HepG2 (cell line): ENCODE results near the gene CABLES2. TPM values are rescaled to one million over a fixed set of nuclear protein-coding genes. Genes with fewer than 3 reads are reported as not detected.

ENCODE experiments used
- CBX1 ChIP-seq: IDR thresholded peaks from one replicate; pipeline ENCODE4 v1.6.1; 2016; ENCODE audit warnings: antibody characterized with exemption, low read depth
- CENPX ChIP-seq: sonication (generic); formaldehyde crosslinking; IDR thresholded peaks from 2 replicates; pipeline ENCODE4 v1.9.0; 2021; ENCODE audit warnings: mild to moderate bottlenecking, missing genetic modification reagents, moderate library complexity
- FOXO1 ChIP-seq: sonication (generic); formaldehyde crosslinking; IDR thresholded peaks from 2 replicates; pipeline ENCODE4 v1.4.0; 2020; ENCODE audit warnings: missing genetic modification reagents
- HNRNPH1 ChIP-seq: fragments of 200-400 bp; formaldehyde crosslinking; optimal IDR thresholded peaks from 2 replicates; pipeline ENCODE3; 2017; ENCODE audit warnings: mild to moderate bottlenecking, low read depth, low read length
- HOXA3 ChIP-seq: sonication (generic); formaldehyde crosslinking; IDR thresholded peaks from 2 replicates; pipeline ENCODE4 v1.5.0; 2020; ENCODE audit warnings: missing genetic modification reagents
- MAFG ChIP-seq: sonication (generic); formaldehyde crosslinking; IDR thresholded peaks from 2 replicates; pipeline ENCODE4 v1.5.1; 2020; ENCODE audit warnings: mild to moderate bottlenecking, missing genetic modification reagents
- NCOA2 ChIP-seq: sonication (generic); formaldehyde crosslinking; IDR thresholded peaks from 2 replicates; pipeline ENCODE4 v1.8.0; 2022; ENCODE audit warnings: inconsistent platforms
- NFIB ChIP-seq: sonication (generic); formaldehyde crosslinking; IDR thresholded peaks from 2 replicates; pipeline ENCODE4 v1.9.0; 2021; ENCODE audit warnings: missing genetic modification reagents, mild to moderate bottlenecking, borderline replicate concordance
- PHB2 ChIP-seq: fragments of 450-650 bp; IDR thresholded peaks from 2 replicates; pipeline ENCODE4 v1.6.1; 2018; ENCODE audit not compliant: partially characterized antibody
- RAD51 ChIP-seq: fragments of 450-650 bp; IDR thresholded peaks from 2 replicates; pipeline ENCODE4 v1.6.1; 2016; ENCODE audit warnings: borderline replicate concordance
- RARA ChIP-seq: IDR thresholded peaks from 2 replicates; pipeline ENCODE4 v1.6.1; 2016; ENCODE audit warnings: missing genetic modification reagents, missing compliant biosample characterization
- SIX4 ChIP-seq: sonication (generic); formaldehyde crosslinking; IDR thresholded peaks from 2 replicates; pipeline ENCODE4 v1.4.0; 2020; ENCODE audit warnings: missing genetic modification reagents
- SP4 ChIP-seq: sonication (generic); formaldehyde crosslinking; IDR thresholded peaks from 2 replicates; pipeline ENCODE4 v1.8.1; 2023; ENCODE audit warnings: mild to moderate bottlenecking, missing genetic modification reagents
- ZFP36 ChIP-seq: fragments of 150-350 bp; IDR thresholded peaks from 2 replicates; pipeline ENCODE4 v1.6.1; 2018; ENCODE audit warnings: borderline replicate concordance, low read length, low read depth; ENCODE audit not compliant: partially characterized antibody
- ZFP82 ChIP-seq: sonication (generic); formaldehyde crosslinking; IDR thresholded peaks from 2 replicates; pipeline ENCODE4 v1.5.1; 2020; ENCODE audit warnings: mild to moderate bottlenecking, missing genetic modification reagents, borderline replicate concordance
- ZNF232 ChIP-seq: sonication (generic); formaldehyde crosslinking; IDR thresholded peaks from 2 replicates; pipeline ENCODE4 v1.4.0; 2020; ENCODE audit warnings: missing genetic modification reagents, borderline replicate concordance
- polyA plus RNA-seq, 8 experiments: library from polyadenylated mRNA; depleted of rRNA in 3 of 8; stranded (reverse) in 7 of 8; unstranded in 1 of 8; fragments of >200 nt; fragmentation: Illumina TruSeq in 4 of 8; extraction: Trizol in 4 of 8; gene quantifications; 2 replicates each; pipeline versions ENCODE4 v1.2.1 to v1.2.3, GENCODE V29; 2011 to 2016; ENCODE audit warnings: low read depth in 4 of 8, missing spikeins in 1 of 8, mixed read lengths in 1 of 8; ENCODE audit not compliant: insufficient read depth in 1 of 8
- total RNA-seq, 5 experiments: library from RNA; depleted of rRNA; stranded (reverse); fragments of >200 nt; fragmentation: Illumina TruSeq; extraction: Trizol; gene quantifications; 2 replicates each; pipeline ENCODE4 v1.2.3, GENCODE V29; 2016; ENCODE audit warnings: low read depth in 1 of 5
- TF ChIP-seq, protein P1 (sequence below): sonication (generic); formaldehyde crosslinking; IDR thresholded peaks from 2 replicates; pipeline ENCODE4 v1.4.0; 2020; ENCODE audit warnings: missing genetic modification reagents
- TF ChIP-seq, protein P2 (sequence below): IDR thresholded peaks from 2 replicates; pipeline ENCODE4 v1.6.1; 2016; ENCODE audit warnings: low read depth
- TF ChIP-seq, protein P3 (sequence below): sonication (generic); formaldehyde crosslinking; IDR thresholded peaks from 2 replicates; pipeline ENCODE4 v1.4.0; 2020; ENCODE audit warnings: mild to moderate bottlenecking, missing genetic modification reagents
- TF ChIP-seq, protein P4 (sequence below): sonication (generic); formaldehyde crosslinking; IDR thresholded peaks from 2 replicates; pipeline ENCODE4 v1.5.1; 2020; ENCODE audit warnings: mild to moderate bottlenecking, missing genetic modification reagents
- TF ChIP-seq, protein P5 (sequence below): sonication (generic); formaldehyde crosslinking; IDR thresholded peaks from 2 replicates; pipeline ENCODE4 v1.9.0; 2022; ENCODE audit warnings: low read depth, missing genetic modification reagents

The CABLES2 gene
- total and polyA plus RNA-seq, 2 of the 13 experiments (the other 11 are each of a cell fraction or from before 2014, with no cell fraction given): 5.2 to 9.7 TPM

DNA sequence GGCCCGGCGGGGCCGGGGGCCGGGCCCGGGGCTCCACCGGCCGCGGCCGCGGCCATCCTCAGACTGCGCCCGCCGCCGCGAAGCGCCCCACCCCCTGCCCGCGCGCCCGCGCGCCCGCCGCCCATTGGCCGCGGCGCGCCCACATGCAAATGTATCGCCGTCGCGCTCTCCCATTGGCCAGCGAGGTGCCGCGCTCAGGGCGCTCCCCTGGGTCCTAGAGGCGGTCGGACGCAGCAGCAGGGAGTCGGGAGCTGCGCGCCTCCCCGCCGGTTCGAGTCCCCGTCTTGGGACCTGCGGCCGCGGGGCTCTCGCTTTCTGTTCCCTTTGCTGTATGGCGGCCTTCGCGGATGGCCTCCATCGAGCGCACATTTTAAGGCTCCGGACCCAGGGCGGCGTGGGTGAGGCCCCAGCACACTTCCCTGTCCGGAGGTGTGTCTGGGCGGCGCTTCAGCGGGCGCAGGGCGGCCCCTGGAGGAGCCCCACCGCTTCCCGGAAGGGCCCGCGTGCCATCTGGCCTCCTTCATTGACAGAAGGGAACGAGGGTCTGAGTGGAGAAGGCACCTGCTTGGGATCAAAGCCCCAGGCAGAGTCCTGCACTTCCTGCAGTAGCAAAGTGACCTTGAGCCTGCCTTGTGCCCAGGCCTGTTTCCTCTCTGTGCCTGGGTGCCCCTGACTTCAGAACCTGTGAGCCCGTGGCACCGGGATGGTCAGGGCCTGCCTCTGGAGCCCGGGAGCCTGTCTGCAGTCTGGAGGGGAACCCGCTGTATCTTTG lies at the start of gene CABLES2 (continued):
- TF ChIP-seq MAFG (CRISPR knock-in tag) (peak; percentile 61; the same call in 1 of the 2 replicates), FOXO1 (peak; percentile 44), ZFP36 (no peak), CENPX (no peak), SP4 (CRISPR knock-in tag) (peak; percentile 84), ZNF232 (CRISPR knock-in tag) (peak; percentile 92), HOXA3 (CRISPR knock-in tag) (peak; percentile 88), SIX4 (CRISPR knock-in tag) (peak; percentile 60; the same call in 1 of the 2 replicates), RARA (CRISPR knock-in tag) (peak; percentile 45), HNRNPH1 (no peak), ZFP82 (CRISPR knock-in tag) (0 out of 2 replicates have a peak, but pooled peaks have one; percentile 53), RAD51 (no peak), NFIB (no peak), NCOA2 (peak; percentile 58; the same call in 1 of the 2 replicates), PHB2 (no peak), CBX1 (peak; percentile 33)
- TF ChIP-seq, protein P1, sequence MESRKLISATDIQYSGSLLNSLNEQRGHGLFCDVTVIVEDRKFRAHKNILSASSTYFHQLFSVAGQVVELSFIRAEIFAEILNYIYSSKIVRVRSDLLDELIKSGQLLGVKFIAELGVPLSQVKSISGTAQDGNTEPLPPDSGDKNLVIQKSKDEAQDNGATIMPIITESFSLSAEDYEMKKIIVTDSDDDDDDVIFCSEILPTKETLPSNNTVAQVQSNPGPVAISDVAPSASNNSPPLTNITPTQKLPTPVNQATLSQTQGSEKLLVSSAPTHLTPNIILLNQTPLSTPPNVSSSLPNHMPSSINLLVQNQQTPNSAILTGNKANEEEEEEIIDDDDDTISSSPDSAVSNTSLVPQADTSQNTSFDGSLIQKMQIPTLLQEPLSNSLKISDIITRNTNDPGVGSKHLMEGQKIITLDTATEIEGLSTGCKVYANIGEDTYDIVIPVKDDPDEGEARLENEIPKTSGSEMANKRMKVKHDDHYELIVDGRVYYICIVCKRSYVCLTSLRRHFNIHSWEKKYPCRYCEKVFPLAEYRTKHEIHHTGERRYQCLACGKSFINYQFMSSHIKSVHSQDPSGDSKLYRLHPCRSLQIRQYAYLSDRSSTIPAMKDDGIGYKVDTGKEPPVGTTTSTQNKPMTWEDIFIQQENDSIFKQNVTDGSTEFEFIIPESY (CRISPR knock-in tag): peak; percentile 45; the same call in 1 of the 2 replicates
- TF ChIP-seq, protein P2, sequence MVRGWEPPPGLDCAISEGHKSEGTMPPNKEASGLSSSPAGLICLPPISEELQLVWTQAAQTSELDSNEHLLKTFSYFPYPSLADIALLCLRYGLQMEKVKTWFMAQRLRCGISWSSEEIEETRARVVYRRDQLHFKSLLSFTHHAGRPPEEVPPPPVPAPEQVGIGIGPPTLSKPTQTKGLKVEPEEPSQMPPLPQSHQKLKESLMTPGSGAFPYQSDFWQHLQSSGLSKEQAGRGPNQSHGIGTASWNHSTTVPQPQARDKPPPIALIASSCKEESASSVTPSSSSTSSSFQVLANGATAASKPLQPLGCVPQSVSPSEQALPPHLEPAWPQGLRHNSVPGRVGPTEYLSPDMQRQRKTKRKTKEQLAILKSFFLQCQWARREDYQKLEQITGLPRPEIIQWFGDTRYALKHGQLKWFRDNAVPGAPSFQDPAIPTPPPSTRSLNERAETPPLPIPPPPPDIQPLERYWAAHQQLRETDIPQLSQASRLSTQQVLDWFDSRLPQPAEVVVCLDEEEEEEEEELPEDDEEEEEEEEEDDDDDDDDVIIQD: 0 out of 2 replicates have a peak, but pooled peaks have one; percentile 36
- TF ChIP-seq, protein P3, sequence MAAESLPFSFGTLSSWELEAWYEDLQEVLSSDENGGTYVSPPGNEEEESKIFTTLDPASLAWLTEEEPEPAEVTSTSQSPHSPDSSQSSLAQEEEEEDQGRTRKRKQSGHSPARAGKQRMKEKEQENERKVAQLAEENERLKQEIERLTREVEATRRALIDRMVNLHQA (CRISPR knock-in tag): no peak
- TF ChIP-seq, protein P4, sequence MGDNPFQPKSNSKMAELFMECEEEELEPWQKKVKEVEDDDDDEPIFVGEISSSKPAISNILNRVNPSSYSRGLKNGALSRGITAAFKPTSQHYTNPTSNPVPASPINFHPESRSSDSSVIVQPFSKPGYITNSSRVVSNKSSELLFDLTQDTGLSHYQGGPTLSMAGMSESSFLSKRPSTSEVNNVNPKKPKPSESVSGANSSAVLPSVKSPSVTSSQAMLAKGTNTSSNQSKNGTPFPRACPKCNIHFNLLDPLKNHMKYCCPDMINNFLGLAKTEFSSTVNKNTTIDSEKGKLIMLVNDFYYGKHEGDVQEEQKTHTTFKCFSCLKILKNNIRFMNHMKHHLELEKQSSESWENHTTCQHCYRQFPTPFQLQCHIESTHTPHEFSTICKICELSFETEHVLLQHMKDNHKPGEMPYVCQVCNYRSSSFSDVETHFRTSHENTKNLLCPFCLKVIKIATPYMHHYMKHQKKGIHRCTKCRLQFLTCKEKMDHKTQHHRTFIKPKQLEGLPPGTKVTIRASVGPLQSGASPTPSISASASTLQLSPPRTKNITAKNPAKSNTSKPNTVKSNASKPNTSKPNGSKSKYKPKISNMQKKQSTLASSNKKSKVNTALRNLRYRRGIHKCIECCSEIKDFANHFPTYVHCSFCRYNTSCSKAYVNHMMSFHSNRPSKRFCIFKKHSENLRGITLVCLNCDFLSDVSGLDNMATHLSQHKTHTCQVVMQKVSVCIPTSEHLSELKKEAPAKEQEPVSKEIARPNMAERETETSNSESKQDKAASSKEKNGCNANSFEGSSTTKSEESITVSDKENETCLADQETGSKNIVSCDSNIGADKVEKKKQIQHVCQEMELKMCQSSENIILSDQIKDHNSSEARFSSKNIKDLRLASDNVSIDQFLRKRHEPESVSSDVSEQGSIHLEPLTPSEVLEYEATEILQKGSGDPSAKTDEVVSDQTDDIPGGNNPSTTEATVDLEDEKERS (CRISPR knock-in tag): peak; percentile 67
- TF ChIP-seq, protein P5, sequence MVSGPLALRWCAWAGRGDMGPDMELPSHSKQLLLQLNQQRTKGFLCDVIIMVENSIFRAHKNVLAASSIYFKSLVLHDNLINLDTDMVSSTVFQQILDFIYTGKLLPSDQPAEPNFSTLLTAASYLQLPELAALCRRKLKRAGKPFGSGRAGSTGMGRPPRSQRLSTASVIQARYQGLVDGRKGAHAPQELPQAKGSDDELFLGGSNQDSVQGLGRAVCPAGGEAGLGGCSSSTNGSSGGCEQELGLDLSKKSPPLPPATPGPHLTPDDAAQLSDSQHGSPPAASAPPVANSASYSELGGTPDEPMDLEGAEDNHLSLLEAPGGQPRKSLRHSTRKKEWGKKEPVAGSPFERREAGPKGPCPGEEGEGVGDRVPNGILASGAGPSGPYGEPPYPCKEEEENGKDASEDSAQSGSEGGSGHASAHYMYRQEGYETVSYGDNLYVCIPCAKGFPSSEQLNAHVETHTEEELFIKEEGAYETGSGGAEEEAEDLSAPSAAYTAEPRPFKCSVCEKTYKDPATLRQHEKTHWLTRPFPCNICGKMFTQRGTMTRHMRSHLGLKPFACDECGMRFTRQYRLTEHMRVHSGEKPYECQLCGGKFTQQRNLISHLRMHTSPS: peak; percentile 94
